ENCODE measurements around the gene ZBTB49. TPM values are rescaled to one million over a fixed set of nuclear protein-coding genes. Genes with fewer than 3 reads are reported as not detected.

Gene ZBTB49
- total RNA-seq, 1 experiment from 2014 or later: 4.2 TPM

DNA sequence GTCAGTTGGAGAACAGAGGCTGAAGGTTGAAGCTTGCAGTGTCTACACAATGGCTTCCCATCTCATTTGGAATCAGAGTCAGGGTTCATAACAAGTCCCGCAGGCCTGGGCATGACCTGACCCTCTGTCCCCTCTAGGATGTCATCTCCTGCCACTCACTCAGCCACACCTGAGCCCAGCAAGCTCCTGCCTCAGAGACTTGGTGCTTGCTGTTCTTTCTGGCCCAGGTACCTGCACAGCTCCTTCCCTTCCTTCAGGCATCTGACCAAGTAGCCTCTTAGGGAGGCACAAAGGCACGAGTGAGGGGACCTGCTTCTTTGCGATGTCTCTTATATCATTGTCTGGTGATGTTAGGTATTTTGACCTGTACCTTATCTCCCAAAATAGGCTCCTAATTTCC lies 9.0 kb downstream of the ZBTB49 start:
- intact Hi-C loops (cut with micrococcal nuclease; ENCODE audit: unreplicated experiment): no loop called here
- no peak overlapping the region for H3K27ac ChIP-seq (ENCODE audit: low read length)
- TF ChIP-seq TCF7L2 (IDR thresholded peaks at IDR 0.05; ENCODE audit: low read depth, low read length) (no peak), SIN3A (IDR thresholded peaks at IDR 0.05; ENCODE audit: borderline replicate concordance, insufficient read depth, low read depth, low read length) (no peak), POLR2AphosphoS5 (IDR thresholded peaks at IDR 0.05; ENCODE audit: low read depth, low read length) (no peak)
- TF ChIP-seq, protein P1, sequence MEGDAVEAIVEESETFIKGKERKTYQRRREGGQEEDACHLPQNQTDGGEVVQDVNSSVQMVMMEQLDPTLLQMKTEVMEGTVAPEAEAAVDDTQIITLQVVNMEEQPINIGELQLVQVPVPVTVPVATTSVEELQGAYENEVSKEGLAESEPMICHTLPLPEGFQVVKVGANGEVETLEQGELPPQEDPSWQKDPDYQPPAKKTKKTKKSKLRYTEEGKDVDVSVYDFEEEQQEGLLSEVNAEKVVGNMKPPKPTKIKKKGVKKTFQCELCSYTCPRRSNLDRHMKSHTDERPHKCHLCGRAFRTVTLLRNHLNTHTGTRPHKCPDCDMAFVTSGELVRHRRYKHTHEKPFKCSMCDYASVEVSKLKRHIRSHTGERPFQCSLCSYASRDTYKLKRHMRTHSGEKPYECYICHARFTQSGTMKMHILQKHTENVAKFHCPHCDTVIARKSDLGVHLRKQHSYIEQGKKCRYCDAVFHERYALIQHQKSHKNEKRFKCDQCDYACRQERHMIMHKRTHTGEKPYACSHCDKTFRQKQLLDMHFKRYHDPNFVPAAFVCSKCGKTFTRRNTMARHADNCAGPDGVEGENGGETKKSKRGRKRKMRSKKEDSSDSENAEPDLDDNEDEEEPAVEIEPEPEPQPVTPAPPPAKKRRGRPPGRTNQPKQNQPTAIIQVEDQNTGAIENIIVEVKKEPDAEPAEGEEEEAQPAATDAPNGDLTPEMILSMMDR (IDR thresholded peaks at IDR 0.05): no peak
- TF ChIP-seq, protein P2, sequence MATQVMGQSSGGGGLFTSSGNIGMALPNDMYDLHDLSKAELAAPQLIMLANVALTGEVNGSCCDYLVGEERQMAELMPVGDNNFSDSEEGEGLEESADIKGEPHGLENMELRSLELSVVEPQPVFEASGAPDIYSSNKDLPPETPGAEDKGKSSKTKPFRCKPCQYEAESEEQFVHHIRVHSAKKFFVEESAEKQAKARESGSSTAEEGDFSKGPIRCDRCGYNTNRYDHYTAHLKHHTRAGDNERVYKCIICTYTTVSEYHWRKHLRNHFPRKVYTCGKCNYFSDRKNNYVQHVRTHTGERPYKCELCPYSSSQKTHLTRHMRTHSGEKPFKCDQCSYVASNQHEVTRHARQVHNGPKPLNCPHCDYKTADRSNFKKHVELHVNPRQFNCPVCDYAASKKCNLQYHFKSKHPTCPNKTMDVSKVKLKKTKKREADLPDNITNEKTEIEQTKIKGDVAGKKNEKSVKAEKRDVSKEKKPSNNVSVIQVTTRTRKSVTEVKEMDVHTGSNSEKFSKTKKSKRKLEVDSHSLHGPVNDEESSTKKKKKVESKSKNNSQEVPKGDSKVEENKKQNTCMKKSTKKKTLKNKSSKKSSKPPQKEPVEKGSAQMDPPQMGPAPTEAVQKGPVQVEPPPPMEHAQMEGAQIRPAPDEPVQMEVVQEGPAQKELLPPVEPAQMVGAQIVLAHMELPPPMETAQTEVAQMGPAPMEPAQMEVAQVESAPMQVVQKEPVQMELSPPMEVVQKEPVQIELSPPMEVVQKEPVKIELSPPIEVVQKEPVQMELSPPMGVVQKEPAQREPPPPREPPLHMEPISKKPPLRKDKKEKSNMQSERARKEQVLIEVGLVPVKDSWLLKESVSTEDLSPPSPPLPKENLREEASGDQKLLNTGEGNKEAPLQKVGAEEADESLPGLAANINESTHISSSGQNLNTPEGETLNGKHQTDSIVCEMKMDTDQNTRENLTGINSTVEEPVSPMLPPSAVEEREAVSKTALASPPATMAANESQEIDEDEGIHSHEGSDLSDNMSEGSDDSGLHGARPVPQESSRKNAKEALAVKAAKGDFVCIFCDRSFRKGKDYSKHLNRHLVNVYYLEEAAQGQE (IDR thresholded peaks at IDR 0.05; ENCODE audit: insufficient read depth in 1 of 2, low read depth in 2 of 2, low read length in 1 of 2): no peak
- no peaks in the 10 kb centered on the region for H3K27me3 ChIP-seq (ENCODE audit: control insufficient read depth, insufficient read depth, low read length)
- in situ Hi-C loops (cut with HindIII; ENCODE audit: low pct_unique_long_range_greater_than_20kb, low sequenced_read_pairs): no loop called here
- DNase-seq (ENCODE audit: low read depth, low spot score) (no peak), ATAC-seq (no peak)
- no peak overlapping the region for H3K4me3 ChIP-seq (ENCODE audit: low read depth in 2 of 2, low read length in 2 of 2)
- no peaks in the 10 kb centered on the region for H3K9me3 ChIP-seq (ENCODE audit: control insufficient read depth, insufficient read depth, low read depth, low read length)
- no TSS peak for BruUV-seq (replicated peaks)
- no peaks in the 10 kb centered on the region for H3K4me1 ChIP-seq (ENCODE audit: control insufficient read depth, insufficient read depth, low read length)
- ChIA-PET POLR2A (no interaction called here), CTCF (no interaction called here)
- no peaks in the 10 kb centered on the region; the same call in 1 of the 2 replicates for H3K36me3 ChIP-seq (ENCODE audit: control insufficient read depth, insufficient read depth, low read length)

DNA sequence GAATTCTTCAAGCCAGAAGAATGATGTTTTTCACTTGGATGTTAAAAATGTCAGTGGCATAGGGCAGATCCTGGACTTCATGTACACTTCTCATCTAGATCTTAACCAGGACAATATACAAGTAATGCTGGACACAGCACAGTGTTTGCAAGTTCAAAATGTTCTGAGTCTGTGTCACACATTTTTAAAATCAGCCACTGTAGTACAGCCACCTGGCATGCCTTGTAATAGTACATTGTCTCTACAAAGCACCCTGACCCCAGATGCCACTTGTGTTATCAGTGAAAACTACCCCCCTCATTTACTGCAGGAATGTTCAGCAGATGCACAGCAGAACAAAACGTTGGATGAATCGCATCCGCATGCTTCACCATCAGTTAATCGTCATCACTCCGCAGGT lies 11.9 kb downstream of the ZBTB49 start:
- POLR2A ChIA-PET: no interaction called here
- no TSS peak for BruUV-seq (replicated peaks)
- intact Hi-C loops (cut with micrococcal nuclease; ENCODE audit: unreplicated experiment): no loop called here

More for the DNA sequence above, 11.9 kb downstream of the ZBTB49 start:
- Histone ChIP-seq H3K27ac (ENCODE audit: low read length) (no peak overlapping the region), H3K4me1 (ENCODE audit: control insufficient read depth, insufficient read depth, low read length) (no peaks in the 10 kb centered on the region), H3K4me3 (ENCODE audit: low read depth in 2 of 2, low read length in 2 of 2) (no peak overlapping the region), H3K36me3 (ENCODE audit: control insufficient read depth, insufficient read depth, low read length) (no peaks in the 10 kb centered on the region; the same call in 1 of the 2 replicates), H3K9me3 (ENCODE audit: control insufficient read depth, insufficient read depth, low read depth, low read length) (no peaks in the 10 kb centered on the region), H3K27me3 (ENCODE audit: control insufficient read depth, insufficient read depth, low read length) (no peaks in the 10 kb centered on the region)
- no peak for DNase-seq (ENCODE audit: low read depth, low spot score)
- ATAC-seq: no peak
- in situ Hi-C loops (cut with HindIII; ENCODE audit: low pct_unique_long_range_greater_than_20kb, low sequenced_read_pairs): no loop called here
- CTCF ChIA-PET: no interaction called here
- TF ChIP-seq, protein P2 (IDR thresholded peaks at IDR 0.05; ENCODE audit: insufficient read depth in 1 of 2, low read depth in 2 of 2, low read length in 1 of 2): no peak
- no peak for TF ChIP-seq POLR2AphosphoS5 (IDR thresholded peaks at IDR 0.05; ENCODE audit: low read depth, low read length)
- no peak for TF ChIP-seq SIN3A (IDR thresholded peaks at IDR 0.05; ENCODE audit: borderline replicate concordance, insufficient read depth, low read depth, low read length)
- TF ChIP-seq, protein P1 (IDR thresholded peaks at IDR 0.05): no peak
- no peak for TF ChIP-seq TCF7L2 (IDR thresholded peaks at IDR 0.05; ENCODE audit: low read depth, low read length)
